GM18520 (cell line): ENCODE data around the gene MOB1A.
"Not testable (repeated sequence)": the region's sequence is repeated elsewhere in the genome, so short reads cannot be mapped to it uniquely, and the experiment has no call there.

ENCODE experiments used
- ATAC-seq: cut with Tn5 transposase; IDR thresholded peaks from one replicate; pipeline ENCODE4 v1.9.1; 2021; ENCODE audit not compliant: unreplicated experiment

MOB1A gene

GRCh38 chr2:74178211-74179062, at the start of gene MOB1A:
Gene MOB1A (minus strand): TSS chr2:74178879. CDS start chr2:74178674, 205 bp downstream.
- ATAC-seq, result peak; percentile 70

DNA sequence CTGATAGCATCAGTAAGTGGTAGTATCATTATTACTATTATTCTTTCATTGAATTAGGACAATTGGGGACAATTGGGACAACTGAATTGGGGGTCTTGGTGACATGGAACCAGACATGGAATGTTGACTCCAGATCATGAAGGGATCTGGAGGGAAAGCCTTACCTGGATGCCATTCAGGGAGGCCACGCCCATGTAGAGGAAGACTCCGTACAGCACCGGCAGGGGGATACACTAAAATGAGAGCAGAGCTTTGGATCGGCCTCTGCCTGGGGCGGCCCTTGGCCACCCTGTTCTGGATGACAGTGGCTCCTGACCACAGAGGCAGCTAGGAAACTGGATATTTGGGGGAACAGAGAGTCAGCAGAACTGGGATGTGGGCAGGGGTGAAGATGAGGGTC, 49.0 kb upstream of the MOB1A start:
- ATAC-seq, result no peak

- ATAC-seq, result no peak
Measured at GRCh38 chr2:74226648-74227213, 48.1 kb upstream of the MOB1A start.

GRCh38 chr2:74225698-74226459, 47.2 kb upstream of the MOB1A start:
- no peak for ATAC-seq

DNA sequence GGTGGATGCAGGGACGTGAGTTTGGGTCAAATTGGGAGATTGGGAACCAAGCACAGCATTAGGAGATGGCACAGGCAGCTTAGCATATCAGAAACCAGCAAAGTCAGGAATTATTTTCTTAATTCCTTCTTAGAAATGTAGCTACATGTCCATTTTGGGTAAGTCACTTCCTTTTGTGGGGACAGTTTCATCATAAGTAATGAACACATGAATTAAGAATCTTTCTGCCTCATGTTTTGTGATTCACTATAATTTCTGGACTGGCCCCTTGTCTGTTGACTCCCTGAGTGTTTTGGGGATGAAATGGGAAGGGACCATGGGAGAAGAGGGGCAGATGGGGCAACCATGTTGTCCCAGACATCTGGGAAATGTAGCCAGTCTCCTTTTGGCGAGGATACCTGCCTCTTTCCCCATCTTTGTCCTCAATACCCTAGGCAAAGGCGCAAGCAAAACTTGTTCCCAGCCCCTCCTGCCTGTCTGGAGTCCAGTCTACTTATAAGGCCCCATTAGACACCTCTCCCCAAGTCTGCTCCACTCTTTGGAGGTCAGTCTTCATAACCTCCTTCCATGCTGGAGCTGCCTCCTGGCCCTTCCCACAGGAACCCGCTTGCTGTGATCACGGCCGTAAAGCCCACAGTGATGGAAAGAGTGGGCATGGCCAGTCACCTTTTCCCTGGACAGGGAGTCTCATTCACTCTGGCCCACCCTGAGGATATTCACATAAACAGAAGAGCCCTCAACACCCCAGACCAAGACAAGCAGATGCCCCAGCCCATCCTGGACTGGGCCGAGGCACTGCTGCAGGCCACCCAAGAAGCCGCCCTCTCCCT, 45.5 kb upstream of the MOB1A start:
- ATAC-seq, result no peak

- ATAC-seq, result no peak
Measured at GRCh38 chr2:74222300-74222650, 43.6 kb upstream of the MOB1A start.

- ATAC-seq, result no peak
Measured at GRCh38 chr2:74221604-74222299, 43.1 kb upstream of the MOB1A start.

GRCh38 chr2:74221091-74221490, 42.4 kb upstream of the MOB1A start:
- no peak for ATAC-seq

DNA sequence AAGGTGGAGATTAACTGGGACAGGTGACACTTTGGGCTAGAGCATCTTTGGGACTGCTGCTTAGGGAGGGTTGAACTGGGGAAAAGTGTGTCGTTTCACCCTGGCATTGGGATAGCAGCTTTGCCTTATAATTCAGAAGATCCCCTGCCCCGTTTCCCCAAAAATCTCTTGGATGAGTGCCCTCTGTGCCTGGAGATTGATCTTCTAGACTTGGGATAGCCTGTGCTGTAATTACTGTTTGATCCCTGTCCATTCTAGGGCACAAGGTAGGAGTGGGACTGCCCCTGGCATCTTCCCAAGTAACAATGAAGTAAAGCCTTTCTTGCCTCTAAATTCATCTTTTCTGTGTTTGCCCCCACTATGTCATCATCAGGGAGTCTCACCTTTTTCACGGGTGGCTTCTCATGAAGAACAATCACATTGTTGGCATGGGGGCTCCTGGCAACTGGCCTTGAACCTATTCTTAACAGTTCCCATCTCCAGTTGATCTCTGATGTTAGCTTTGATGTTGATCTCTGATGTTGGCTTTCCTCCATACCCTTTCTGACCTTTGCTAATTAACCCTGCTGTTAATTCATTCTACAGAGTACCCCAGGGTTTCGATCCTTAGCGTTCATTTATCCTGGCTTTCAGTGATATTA, 41.3 kb upstream of the MOB1A start:
- ATAC-seq, result no peak

- ATAC-seq, result no peak
Measured at GRCh38 chr2:74216642-74217041, 38.0 kb upstream of the MOB1A start.

- ATAC-seq, result not testable (repeated sequence)
Measured at GRCh38 chr2:74215771-74216170, 37.1 kb upstream of the MOB1A start.

GRCh38 chr2:74212702-74213410, 34.2 kb upstream of the MOB1A start:
- ATAC-seq, result no peak

DNA sequence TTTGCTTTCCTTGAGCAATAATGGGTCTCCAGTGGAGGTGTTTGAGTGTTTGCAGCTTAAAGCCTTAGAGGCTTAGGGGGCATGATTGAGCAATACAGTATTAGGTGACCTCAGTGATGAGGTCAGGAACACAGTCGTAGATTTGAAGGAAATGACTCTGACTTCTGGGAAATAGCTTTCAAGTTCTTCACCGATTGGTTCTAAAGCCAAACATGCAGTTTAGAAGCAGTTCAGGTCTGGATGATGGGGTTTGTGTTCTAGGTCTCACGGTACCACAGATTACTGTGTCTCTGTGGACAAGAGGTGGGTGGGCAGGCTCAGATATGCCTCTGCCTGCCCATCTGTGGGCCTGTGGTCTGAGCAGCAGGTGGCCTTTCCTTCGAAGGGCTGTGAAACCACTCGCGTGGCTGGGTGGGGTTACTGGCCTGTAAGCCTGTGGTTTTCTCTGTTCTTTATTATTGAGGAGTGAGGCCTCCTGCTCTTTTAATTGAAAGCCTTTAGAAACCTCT, 27.6 kb upstream of the MOB1A start:
- ATAC-seq, result peak; percentile 56

DNA sequence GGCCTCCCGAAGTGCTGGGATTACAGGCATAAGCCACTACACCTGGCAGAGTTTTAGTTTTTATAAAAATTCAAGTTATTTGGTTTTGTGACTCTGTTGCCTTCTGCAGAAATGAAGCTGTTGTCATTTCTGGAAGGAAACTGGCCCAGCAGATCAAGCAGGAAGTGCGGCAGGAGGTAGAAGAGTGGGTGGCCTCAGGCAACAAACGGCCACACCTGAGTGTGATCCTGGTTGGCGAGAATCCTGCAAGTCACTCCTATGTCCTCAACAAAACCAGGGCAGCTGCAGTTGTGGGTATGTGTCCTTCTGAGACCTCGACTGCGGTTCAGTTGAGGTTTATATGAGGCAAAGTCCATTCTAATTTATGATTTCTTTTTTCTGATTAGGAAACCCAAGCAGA, 26.9 kb upstream of the MOB1A start:
- ATAC-seq, result no peak

DNA sequence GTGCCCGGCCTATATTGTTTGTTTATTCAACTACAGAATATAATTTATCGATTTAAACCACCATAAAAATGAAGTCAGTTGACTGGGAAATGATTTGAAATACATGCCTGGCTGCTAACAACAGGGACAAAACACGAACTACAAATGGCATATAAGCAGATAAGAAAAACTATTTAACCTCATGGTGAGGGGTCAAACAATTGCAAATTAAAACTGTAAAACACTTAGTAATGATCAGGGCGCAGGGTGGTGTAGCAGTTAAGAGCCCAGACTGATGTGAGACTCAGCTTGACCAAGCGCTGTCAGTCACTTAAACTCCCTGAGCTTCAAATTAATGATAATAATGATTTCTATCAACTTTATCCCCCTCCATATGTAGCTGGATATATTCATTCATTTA, 26.4 kb upstream of the MOB1A start:
- no peak for ATAC-seq

DNA sequence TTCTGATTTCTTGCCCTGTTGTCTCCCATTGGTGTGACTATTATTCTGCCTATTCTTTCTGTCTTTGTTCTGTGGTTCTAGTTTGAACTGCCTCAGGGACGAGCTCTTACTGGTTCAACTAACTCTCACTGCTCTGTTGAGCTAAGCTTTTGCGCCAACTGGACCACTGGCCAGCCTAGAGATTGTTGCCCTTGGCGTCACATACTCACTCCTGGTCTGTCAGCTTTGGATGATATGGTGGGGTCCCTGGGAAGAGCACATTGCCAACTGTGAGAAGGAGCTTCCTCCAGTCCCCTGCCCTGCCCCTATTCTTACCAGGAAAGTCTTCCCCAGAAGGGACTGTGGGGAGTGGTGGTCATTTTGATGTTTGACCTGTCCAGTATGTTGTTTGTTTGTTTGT, 25.8 kb upstream of the MOB1A start:
- ATAC-seq, result no peak

DNA sequence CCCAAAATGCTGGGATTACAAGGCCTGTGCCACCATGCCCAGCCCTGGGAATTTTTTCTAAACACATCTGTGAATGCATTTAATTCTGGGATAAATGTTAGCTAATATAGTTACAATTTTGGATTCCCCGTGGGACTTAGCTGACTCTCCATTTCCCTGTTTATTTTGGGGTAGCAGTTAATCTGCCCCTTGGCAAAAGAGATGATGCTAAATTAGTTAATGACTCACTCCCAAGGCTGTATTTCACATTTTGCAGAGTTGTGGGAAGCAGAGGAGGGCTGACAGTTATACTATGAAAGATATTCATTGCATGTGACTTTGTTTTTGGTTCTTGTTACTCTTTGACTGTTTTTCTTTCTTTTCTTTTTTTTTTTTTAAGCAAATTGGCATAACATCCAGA, 22.9 kb upstream of the MOB1A start:
- no peak for ATAC-seq

GRCh38 chr2:74201196-74201595, 22.5 kb upstream of the MOB1A start:
- no peak for ATAC-seq

DNA sequence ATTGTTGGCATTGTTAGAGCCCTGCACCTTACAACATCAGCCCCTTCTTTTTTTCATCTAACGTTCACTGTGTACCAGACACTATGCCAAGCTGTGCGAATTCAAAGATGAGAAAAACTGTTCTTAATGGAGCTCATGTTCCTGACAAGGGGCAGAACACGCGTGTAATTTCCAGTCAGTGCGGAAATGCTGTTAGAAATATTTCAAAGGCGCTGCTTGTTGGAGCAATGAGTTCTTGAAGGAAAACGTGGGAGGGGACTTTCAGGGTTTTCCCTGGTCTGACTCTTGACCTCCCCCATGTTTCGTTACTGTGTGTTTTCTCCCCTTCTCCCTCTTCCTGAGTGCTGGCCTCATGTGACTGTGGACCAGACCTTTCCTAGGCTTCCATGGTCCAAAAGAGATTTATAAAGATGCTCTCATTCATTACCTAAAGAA, 21.2 kb upstream of the MOB1A start:
- ATAC-seq, result no peak
